Ecto neural progenitor cell (in vitro differentiated cells): Measurements from ENCODE around the gene F2.
"Not testable (repeated sequence)": the region's sequence is repeated elsewhere in the genome, so short reads cannot be mapped to it uniquely, and the experiment has no call there.

Experiments used
- DNase-seq: peaks from one replicate; pipeline ENCODE4 v3.0.0-alpha.2; 2018; ENCODE audit warnings: low spot score

Gene F2

DNA sequence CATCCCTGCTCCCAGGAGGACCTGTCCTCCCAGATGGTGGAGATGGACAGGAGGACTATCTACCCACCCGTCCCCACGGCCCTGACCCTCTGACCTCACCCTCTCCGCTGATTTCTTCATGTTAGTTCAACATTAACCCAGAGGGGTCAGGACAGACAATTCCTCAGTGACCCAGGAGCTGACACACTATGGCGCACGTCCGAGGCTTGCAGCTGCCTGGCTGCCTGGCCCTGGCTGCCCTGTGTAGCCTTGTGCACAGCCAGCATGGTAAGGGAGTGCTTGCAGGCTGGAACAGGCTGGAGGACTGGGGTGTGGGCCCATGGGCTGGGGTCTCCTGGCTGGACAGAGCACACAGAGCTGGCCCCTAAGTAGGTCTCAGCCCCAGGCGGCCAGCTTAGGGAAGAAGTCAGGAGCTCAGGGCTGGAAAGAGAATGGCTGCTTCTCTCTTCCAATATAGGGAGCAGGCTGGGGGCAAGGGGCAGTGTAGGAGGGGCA, at the start of gene F2:
F2 (plus strand) TSS at position 166 of the 495 bp plus-strand sequence; CDS start at position 189, 23 bp downstream.
- no peak for DNase-seq

DNA sequence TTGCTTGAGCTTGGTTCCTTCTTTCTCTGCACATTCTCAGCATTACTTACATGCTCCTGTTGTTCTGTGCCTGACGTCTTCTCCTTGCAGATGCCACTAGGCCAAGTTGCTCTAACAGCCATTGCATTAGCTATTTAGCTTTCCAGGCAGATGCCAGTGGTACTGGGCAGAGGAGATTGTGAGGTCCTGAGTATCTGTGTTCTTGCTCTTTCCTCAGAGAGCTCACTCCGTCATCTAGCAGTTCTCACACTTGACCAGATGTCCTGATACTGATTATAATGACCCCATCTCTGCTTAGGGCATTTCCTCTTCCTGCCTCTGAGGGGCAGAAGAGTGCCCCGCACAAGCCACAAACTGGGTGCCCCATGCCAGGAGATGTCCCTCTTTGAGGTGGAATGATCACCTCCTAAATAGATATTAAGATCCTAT, 49.3 kb upstream of the F2 start:
- DNase-seq = no peak

DNA sequence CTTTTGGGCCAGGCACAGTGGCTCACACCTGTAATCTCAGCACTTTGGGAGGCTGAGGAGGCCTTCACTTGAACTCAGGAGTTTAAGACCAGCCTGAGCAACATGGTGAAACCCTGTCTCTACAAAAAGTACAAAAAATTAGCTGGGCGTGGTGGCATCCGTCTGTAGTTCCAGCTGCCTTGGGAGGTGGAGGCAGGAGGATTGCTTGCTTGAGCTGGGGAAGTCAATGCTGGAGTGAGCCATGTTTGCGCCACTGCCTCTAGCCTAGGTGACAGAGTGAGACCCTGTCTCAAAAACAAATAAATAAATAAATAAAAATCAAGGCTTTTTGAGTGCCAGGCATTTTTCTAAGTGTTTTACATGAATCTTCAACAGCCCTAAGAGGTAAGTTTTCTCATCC, 48.5 kb upstream of the F2 start:
- DNase-seq = not testable (repeated sequence)

DNA sequence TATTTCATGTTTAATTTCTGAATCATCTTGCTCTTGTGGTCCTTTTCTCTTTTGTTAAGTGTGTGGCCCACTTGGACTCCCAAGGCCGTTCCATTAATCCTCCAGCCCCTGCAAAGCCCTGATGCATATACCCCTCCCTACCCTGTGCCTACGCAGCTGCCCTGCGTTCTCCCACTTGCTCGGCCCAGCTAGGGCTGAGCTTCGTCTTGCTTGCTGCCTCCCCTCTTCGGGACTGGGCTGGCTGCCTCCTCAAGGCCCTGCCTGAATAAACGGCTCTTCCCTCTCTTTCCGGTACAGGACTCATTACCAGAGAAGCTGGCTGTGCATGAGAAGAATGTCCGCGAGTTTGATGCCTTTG, 47.1 kb upstream of the F2 start:
- DNase-seq = no peak

DNA sequence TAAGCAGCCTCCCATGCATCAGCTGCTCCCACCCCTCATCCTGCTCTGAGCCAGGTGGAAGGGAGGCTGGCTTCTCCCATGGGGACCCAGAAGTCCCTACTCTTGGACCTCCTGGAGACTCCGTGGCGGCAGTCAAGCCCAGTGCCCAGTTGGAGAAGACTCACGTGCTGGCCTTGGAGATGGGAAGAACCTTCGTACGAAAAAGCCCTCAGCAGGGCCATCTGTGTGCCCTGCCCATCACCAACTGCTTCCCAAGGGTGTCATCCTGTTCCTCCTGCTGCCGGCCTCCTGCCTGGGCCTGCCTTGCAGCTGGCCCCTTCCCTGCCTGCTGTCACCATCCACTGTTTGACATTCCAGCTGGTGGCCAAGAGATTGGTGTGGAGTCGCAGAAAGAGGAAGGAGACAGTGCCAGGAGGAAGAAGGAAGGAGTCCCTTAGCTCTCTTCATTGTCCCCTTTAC, 46.6 kb upstream of the F2 start:
- DNase-seq = no peak

DNA sequence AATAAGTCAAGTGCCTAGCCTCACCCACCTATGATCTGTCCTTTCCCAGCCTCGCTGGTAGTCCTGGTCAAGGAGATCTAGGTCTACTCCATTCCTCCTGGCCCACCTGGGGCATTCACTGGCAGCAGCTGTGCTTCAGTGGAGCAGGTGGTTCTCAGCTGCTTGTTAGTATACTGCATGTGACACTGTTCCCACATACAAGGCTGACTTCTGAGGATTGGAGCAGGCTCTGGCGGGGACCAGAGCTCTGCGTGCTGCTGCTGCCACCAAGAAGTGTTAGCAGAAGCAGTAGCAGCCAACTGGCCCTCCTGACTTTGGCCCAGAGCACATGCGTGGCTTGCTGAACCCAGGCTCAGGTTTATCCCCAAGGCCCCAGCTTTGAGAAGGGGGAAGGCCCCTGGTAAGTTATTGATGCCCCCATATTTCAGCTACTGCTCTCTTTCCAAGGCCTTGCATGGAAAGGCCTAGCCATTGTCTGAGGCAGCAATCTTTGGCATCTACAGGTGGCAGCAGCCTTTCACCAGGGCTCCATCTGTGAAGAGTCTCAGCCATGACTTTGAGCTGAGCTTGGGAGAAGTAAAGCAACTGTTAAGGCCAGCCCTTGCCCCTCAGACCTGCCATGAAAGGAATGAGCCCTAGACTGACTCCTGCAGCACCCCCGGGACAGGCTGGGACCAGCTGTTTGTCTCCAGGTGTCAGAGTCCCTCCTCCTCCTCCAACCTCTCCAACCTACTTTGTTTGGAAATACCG, 45.1 kb upstream of the F2 start:
- no peak for DNase-seq

DNA sequence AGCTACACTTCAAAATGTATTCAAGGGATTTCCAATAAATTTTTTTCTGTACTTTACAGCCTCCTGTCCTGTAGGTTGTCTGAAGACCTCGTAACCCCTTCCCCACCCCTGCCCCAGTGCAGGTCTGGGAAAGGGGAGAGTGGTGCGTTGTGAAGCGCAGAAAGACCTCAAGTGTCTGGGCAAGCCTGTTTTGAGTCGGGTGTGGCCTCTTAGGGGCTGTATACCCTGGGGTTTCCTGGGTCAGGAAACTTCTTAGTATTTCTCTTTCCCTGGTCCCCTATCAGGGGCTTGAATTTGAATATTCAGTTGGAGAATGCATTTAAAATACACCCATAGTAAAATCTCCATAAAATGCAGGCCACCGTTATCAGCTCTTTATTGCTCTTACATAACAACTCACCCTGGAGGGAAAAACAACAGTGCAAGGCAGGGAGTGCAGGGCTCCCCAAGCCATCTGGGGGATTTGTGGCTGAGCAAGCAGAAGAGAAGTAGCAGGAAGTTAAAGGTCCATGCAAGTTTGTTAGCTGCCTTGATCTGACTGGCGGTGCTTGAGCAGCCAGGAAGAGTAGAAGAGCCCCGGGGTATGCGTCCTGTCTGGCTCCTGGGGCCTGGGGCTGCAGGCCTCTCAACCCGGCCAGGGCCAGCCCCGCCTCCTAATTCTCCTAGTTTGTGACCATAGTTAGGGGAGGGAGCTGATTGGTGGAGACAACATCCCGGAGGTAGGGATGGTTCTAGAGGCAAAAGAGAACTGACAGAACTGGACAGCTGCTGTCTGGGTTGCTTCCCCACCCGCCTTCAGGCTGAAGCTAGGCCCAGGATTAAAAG, 44.3 kb upstream of the F2 start:
- DNase-seq = peak; percentile 75

DNA sequence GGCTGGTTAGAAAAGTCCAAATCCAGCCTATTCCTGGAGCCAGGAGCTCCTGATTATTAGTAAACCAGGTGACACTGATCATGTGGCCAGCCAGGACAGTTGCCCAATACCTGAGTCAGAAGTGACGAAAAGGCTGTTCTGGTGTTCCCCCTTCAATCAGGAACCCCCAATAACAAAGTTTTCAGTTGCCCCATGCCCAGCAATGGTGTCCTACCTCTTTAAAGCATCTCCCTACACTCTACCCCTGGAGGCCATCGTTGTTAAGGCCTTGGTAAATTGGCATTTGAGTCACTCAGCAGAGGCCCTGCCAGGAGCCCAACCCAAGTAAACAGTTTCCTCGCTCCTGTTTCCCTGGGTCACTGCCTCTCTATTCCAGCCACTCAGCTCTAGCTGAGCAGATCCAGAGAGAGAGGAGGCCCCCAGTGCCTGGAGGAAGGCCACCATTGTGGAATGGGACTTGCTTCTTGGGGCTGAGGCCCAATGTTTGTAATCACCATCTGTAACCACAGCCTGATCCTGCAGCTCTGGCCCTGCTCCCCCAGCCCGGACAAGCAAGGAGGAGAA, 43.6 kb upstream of the F2 start:
- no peak for DNase-seq

DNA sequence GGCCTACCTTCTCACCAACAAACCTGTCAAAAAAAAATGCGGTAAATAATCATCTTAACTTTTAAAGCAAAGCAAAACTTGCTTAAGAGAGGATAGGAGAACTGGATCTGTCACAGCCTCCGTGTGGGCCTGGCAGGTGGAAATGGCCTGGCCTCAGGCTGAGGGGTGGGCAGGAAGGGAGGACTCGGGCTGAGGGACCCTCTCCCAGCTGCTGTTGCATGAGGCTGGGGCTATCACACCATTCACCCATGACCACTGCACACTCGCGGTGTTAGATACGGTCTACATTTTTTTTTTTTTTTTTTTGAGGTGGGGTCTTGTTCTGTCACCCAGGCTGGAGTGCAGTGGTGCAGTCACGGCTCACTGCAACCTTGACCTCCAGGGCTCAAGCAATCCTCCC, 43.1 kb upstream of the F2 start:
- DNase-seq = no peak

DNA sequence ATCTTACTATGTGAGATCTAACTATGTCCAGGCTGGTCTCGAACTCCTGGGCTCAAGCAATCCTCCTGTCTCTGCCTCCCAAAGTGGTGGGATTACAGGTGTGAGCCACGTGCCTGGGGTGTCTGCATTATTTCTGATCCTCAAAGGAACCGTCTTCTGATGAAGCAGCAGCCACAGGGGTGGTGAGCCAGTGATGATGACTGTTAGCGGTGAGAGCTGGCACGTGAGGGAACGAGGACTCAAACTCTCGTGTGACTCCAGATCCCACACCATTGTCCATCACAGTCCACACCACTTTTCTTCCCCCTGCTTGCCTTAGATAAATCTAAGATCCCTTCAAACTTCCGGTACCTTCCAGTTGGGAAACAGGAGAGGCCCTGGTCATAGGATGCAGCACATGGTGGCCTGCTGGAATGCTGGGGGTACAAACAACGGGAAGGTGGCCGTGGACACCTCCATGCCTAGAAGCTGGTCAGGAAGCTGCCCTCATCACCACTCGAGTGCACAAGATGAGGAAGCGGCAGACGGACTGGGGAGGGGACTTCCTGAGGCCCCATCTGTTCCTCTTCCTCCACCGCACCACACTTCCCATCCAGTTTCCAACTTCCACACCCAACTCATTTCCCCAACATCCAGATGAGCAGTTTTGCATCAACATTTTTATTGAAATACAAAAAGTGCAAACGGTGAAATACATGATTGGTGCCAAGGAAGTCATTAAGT, 42.4 kb upstream of the F2 start:
- DNase-seq = no peak

DNA sequence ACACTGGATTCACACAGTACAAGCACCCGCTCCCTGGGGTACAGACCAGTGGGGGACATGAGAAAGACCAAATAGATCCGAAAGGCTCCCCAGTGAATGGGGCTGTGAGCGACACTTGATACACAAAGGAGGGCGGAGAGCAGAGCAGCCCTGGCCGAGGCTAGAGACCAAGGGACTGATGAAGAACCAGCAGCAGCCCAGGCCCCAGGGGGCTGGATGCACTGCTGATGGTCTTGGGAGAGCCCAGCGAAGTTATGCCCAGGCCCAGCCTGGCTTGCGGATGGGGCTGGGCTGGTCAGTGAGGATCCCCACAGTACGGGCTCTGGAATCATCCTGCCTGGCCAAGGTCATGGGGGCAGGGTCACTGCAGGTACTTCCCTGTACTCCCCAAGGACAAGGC, 41.8 kb upstream of the F2 start:
- no peak for DNase-seq

DNA sequence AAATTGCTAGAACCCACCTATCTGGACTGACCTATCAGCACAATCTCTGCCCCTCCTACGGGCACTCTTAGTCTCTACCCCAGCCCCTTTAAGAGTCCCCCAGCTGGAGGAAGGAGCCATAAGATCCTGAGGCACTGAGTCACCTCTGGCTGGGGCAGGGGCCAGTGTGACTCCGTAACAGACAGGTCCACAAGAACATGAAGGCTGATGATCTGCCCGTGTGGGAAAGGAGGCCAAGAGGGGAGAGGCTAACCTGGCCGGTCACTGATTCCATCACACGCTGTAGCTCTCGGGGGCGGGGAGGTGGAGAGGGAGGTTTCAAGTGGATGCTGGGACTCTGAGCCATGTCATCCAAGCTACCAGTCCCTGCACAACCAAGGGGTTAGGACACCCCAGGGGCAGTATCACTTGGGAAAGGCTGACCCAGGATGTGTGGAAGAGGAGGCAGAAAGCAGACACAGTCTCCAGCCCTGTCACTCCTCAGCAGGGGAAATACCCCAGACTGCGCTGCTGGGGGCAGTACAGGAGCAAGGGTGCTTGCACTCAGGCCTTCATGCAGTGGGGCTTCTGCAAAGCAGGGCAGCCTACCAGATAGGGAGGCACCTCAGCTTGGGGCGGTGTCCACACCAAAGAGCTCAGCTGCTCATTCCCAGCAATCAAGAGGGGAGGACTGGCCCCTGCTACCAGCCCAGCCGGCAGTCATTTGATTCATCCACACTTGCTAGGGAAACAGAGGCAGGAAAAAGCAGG, 40.8 kb upstream of the F2 start:
- DNase-seq = no peak

DNA sequence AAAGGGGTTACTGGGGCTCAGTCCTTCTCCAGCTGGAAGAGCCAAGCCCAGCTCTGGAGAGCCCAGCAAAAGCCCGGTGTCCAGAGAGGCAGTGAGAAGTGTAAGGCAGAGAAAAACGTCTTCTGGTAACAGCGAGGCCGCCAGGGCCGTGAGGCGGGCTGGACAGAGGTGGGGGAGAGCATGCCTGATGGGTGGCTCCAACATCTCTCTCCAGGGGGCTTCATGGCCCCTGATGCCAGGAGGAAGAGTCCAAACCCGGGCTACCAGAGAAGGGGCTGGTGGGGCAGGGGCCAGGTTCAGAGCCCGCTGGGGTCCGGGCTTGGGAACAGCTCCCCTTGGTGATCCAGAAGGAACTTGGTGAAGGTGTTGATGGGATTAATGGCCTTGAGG, 40.3 kb upstream of the F2 start:
- no peak for DNase-seq

DNA sequence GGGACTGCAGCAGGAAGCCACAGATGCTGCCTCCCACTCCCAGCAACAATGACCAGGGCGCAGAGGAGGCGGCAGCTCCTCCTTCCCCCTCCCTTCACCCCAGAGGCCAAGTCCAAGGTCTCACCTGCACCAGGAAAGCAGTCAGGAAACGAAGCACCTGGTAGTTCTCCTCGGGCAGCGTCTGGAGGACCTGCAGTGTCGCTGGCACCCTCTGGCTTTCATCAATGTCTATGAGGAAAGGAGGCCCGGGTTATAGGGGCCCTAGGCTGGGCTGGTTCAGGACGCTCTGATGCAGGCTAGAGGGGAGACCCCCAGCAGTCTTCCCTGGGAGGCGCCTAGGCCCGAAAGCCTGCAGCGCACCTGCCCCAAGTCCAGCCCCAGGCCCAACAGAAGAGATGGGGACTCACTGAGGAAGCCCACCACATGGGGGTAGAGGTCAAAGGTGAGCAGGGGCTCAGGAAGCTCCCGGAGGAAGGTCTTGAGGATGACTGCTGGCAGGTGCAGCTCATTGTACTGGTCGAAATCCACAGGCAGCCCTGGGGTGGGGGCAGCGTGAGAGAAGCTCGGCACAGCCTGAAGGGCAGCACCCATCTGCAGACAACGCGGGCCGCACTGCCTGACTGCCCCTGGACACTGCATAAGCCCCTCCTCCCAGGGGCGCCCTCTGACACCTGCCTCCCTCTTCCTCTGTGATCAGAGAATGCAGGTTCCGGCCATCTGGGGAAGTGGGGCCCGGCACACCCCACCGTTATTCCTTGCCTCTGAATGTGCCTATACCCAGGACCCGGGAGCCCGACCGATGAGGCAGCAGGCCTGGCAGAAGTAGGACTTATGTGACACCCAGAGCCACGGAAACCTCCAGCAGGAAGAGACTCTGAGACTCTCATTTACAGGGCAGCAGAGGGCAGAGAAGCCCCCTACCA, 39.5 kb upstream of the F2 start:
- DNase-seq = no peak

DNA sequence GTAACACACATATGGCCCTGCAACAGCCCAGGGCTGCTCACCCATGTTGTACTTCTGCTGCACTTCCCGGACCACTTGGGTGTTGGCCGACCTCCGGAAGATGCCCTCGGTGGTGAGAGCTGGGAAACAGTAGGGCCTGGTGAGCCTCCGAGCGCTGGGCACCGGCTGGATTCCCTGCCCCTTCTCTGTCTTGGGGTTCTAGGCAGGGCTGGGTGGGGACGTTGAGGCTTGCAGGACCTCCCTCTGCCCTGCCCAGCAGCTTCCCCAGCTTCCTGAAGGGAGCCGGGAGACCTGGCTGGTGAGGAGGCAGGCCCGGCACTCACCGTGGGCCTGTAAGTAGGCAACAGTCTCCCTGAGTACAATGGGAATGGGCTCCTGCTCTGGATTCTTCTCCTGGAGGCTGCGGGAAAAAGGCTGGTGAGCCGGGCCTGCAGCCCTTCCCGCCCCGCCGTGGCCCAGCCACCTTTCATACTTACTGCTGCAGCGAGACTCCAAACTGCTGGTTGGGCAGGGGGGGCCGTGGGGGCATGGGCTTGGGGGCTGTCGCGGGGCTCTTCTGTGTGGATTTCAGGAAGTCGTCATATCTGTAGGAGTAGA, 38.8 kb upstream of the F2 start:
- DNase-seq = no peak

DNA sequence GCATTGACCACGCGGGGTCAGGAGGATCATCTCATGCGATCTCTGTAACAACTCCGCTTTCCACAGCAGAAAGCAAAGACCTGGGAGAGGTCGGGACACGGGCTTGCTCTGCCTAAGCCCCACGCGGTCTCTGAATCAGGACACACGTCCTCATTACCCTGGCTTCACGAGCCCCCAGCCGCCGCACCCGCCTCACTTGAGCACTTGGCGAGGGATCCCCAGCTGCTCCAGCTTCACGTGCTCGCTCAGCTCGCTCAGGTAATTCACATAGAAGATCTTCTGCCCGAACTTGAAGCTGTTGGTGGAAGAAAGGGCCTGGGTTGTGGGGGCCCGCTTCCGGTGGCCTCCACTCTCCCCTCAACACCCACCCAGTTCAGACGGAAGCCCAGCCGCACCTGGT, 38.2 kb upstream of the F2 start:
- DNase-seq = no peak

DNA sequence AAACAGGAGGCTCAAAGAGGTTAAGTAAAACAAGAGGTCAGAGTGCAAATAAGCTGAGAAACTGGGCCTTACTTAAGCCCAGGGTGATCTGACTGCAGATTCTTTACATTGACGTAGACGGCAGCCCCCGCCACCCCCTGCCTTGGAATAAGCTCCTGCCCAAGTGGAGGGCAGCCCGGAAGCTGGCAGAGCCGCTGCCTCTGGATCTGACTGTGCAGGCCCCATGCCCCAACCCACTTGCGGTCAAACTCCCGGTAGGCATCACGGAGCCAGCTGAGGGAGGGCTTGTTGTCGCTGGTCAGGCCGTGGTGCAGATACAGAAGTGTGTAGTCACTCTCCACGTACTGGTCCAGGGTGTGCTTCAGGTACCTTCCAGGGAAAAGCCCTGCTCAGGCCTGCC, 37.2 kb upstream of the F2 start:
- DNase-seq = no peak

DNA sequence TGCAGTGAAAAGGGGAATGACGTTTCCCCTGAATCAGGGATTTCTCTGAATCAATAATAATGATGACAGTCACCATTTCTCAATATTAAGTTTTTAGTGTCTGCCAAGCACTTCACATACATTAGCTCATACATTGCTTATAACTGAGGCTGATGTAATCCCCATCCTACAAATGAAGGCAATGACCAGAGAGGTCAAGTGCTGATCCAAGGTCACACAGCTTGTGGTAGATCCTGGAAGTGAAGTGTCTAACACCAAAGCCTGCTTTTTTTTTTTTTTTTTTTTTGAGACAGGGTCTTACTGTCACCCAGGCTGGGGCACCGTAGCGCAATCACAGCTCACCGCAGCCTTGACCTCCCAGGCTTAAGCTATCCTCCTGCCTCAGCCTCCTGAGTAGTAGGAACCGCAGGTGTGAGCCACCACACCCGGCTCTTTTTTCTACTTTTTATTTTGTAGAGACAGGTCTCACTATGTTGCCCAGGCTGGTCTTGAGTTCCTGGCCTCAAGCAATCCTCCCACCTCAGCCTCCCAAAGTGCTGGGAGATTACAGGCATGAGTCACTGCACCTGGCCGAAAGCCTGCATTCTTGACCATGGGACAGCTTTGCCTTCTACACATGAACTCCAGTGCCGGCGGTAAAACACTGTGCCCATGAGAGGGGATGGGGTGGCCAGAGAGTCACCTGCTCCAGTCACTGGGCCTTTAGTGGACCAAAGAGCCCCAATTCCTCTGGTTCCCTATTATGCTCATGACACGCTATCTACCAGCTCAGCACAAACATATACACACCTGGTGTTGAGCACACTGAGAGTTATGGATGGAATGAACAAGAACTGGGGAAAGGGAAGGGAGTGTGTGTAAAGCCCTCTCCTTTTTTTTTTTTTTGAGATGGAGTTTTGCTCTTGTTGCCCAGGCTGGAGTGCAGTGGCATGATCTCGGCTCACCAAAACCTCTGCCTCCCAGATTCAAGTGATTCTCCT, 36.0 kb upstream of the F2 start:
- DNase-seq = no peak

DNA sequence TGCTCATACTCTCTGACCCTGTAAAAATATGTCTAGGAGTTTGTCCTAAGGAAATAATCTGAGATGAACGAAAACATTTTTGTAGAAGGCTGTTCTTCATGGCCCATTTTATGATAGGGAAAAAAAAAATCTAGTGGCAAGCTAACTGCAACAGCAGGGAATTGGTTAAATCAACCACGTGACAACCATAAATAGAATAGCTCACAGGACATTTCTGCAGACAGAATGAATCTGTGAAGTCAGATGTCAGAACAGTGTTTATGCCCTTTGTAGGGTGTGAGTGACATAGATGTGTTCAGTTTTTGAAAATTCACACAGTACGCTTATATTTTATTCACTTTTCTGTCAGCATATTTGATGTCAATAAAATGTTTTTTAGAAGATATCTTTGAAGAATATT, 34.6 kb upstream of the F2 start:
- no peak for DNase-seq
